KOPT-K1 (cell line): Measurements from ENCODE around the gene TP73.

ENCODE experiments used
- H3K27ac ChIP-seq: fragments of 200-600 bp; sonication (generic); 2 replicates; pipeline ENCODE4 v1.5.1; 2016; ENCODE audit warnings: antibody characterized with exemption, mild to moderate bottlenecking, low read depth, low read length; ENCODE audit not compliant: poor library complexity, severe bottlenecking
- H3K36me3 ChIP-seq: fragments of 200-600 bp; sonication (generic); 2 replicates; pipeline ENCODE4 v1.5.1; 2017; ENCODE audit warnings: antibody characterized with exemption, mild to moderate bottlenecking, low read length, moderate library complexity; ENCODE audit not compliant: insufficient read depth
- H3K9me3 ChIP-seq: fragments of 200-600 bp; sonication (generic); 2 replicates; pipeline ENCODE4 v1.5.1; 2017; ENCODE audit warnings: antibody characterized with exemption, low read length, mild to moderate bottlenecking; ENCODE audit not compliant: insufficient read depth, poor library complexity, severe bottlenecking

TP73 gene

DNA sequence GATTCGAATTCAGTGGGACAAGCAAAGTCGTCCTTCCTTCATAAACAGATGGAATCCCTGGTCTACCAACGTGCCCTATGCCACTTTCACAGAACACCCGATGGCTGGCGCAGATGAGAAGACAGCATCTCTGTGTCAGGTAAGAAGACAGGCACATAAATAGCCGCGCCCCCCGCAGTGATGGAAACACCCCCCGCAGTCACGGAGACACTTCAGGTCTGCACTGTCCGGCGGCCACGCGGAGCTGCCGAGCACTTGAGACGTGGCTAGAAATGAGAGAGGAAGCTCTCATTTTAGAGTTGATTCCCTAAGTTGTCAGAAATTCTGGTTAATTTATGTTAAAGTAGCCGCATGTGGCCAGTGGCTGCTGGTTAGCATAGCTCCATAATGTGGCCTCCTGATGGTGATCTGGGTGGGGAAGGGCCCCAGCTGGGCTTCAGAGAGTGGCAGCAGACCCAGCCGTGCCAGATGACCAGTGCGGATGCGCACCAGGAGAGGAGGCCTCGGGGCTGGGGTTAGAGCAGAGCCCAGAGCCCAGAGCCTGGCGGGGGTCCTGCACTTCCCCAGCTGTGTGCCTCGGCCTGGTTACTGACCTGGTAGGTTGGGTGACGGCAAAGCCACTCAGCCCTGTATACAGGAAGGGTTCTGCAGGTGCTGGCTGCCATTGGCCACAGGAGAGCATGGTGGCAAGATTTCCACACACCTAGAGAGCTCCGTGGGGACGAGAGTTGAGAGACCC lies 24.6 kb upstream of the TP73 start:
- Histone ChIP-seq H3K27ac (no peak overlapping the region), H3K36me3 (peaks cover 54% of the 10 kb centered on the region), H3K9me3 (no peaks in the 10 kb centered on the region)

DNA sequence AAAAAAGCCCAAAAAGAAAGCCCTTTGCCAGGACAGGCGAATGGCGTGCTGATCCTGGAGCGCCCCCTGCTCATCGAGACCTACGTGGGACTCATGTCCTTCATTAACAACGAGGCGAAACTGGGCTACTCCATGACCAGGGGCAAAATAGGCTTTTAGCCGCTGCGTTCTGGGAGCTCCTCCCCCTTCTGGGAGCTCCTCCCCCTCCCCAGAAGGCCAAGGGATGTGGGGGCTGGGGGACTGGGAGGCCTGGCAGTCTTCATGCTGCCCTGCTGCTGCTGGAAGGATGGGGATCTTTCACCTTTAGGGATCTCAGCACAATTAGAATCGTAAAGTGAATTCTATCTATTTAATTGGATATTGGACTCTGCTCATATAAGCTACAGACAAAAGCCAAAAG lies 23.9 kb upstream of the TP73 start:
- Histone ChIP-seq H3K27ac (no peak overlapping the region), H3K9me3 (no peaks in the 10 kb centered on the region), H3K36me3 (peaks cover 61% of the 10 kb centered on the region)

DNA sequence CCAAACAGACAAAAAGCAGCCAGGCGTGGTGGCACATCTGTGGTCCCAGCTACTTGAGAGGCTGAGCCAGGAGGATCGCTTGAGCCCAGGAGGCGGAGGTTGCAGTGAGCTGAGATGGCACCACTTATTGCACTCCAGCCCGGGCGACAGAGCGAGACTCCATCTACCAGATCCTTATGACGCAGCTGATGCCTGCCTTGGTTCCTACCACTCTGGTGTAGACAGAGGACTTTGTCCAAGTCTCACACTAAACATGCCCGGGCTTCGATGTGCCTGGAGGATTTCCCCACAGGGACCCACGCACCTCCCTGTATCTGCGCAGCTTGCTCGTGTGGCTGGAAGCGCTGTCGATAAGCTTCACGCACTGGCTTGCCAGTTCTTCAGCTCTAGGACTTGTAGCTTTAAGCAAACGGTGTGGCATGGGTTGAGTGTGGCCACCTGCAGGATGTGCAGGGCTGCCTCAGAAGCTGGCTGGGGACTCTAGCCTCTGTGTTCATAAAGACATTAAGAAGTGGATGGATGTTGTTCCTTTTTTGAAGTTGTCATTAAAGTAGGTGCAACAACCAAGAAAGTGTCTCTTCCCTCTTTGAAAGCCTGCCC lies 22.7 kb upstream of the TP73 start:
- Histone ChIP-seq H3K27ac (no peak overlapping the region), H3K9me3 (no peaks in the 10 kb centered on the region), H3K36me3 (peaks cover 73% of the 10 kb centered on the region)

DNA sequence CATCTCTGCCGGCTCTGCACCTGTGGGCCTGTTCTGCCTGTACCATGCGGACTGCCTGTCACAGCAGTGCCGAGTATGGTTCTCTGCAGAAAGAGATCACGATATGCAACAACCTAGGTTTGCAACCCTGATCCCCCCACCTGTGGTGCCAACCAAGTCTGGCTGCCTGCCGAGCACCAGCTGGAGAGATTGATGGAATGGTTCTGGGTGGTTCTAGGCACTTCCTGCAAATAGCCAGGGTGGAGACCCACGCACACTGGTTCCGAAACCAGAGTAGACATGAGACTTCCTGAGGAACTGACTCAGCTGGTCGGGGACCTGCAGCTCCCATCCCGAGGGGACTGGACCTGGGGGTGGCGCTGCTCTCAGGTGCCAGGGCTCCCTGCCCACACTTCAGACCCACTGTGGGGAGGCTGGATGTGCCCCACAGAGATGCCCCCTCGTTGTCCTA lies 22.1 kb upstream of the TP73 start:
- H3K36me3 ChIP-seq: peaks cover 79% of the 10 kb centered on the region
- no peaks in the 10 kb centered on the region for H3K9me3 ChIP-seq
- no peak overlapping the region for H3K27ac ChIP-seq

DNA sequence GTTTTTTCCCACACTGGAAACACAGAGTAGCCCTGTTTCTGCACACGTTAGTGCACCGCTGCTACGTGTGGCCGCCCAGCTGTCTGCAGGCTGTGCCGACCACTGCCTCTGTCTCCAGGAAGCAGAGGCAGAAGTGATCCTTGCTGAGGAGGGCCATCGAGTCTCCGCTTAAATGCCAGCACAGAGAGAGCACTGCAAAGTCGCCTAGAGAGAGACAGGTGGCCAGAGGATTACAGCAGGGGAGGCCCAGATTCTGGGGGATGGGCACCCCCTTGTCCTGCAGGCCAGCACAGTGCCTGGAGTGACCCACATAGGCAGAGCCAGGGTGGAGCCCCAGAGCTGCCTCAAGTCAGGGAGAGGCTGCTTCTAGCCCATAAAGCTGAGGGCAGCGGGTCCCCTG lies 21.4 kb upstream of the TP73 start:
- H3K27ac ChIP-seq: no peak overlapping the region
- peaks cover 86% of the 10 kb centered on the region for H3K36me3 ChIP-seq
- H3K9me3 ChIP-seq: no peaks in the 10 kb centered on the region

DNA sequence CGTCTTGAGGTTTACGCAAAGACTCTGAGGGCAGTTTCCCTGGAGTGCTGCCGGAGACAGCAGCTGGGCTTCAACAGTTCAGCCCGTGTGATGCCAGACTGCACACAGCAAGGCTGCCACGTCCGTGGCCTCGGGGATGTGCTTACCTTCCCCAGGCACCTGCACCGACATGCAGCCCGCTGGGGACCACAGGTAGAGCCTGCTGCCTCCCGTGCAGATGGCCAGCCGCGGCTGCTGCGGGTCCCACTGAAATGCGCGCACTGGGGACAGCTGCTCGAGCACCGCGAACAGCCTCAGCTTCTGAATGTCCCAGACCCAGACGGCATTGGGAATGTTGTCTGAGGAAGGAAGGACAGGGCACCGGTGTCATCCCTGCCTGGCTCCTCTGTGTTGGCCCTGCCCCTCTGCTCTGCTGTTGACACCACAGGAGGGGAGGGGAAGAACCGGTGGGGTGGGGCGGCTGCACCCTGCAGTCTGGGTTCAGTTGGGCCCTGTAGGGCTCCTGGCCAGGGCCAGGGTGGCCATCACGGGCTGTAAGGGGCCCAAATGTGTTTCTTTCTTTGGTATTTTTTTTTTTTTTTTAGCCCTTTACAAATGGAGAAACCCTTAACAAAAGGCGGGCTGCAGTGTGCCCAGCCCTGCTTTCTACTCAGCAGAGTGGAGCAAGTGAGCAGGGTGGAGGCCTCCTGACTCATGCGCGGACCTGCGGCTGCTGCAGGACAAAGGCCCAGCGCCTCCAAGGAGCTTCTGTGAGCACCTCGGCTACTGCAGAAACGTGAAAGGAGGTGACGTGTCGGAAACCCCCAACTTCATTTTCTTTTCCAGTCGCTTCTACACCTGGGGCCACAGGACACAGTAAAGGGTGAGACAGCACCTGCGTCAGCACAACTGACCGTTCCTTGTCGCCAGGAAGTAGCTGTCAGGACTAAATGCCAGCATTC lies 20.7 kb upstream of the TP73 start:
- Histone ChIP-seq H3K36me3 (peaks cover 93% of the 10 kb centered on the region), H3K9me3 (no peaks in the 10 kb centered on the region), H3K27ac (no peak overlapping the region)

DNA sequence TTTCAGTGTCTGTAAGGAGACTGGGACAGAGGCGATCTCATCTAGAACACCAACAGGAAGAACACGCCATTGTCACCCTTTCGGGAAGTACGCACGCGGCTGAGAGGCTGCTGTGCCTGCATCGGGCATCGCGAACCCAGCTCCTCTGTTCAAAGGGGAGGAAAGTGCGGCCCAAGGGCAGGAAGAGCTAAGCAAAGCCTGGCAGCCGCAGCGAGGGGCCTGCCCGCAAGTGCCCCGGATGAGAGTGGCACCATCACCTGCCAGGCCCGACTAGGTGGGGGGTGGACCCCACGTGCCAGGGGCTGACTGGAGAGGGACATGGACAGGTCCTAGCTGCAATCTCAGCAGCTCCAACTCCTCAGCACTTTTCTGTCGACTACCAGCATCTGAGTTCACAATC lies 20.0 kb upstream of the TP73 start:
- peaks cover 99% of the 10 kb centered on the region for H3K36me3 ChIP-seq
- H3K9me3 ChIP-seq: no peaks in the 10 kb centered on the region
- no peak overlapping the region for H3K27ac ChIP-seq

DNA sequence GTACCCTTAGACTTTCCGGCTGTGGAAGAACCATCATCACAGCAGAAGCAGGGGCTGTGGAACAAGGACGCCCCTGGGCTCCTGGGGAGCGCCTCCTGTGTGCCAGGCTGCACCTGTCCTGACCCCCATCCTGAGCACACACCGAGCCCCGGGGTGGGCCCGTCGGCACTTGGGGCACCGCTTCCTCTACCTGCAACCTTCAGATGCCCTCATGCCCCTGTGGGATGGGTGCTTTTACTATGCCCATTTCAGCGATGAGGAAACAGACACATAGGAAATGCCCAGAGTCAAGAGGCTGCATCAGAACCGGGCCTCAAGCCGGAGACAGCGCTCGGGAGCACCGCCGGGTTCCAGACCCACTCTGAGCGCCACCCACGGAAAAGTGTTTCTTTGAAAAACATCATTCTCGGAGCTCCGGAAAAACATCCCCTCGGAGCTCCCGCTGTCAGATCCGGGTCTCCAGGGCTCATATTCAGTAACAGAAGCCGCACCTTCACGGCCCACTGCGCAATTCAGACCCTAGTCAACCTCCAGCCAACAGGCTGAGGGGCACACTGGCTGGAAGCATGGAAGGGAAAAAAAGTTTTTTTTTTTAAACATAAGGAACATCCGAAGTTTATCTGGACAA lies 19.5 kb upstream of the TP73 start:
- H3K36me3 ChIP-seq: peaks cover 99% of the 10 kb centered on the region
- H3K9me3 ChIP-seq: no peaks in the 10 kb centered on the region
- no peak overlapping the region for H3K27ac ChIP-seq

DNA sequence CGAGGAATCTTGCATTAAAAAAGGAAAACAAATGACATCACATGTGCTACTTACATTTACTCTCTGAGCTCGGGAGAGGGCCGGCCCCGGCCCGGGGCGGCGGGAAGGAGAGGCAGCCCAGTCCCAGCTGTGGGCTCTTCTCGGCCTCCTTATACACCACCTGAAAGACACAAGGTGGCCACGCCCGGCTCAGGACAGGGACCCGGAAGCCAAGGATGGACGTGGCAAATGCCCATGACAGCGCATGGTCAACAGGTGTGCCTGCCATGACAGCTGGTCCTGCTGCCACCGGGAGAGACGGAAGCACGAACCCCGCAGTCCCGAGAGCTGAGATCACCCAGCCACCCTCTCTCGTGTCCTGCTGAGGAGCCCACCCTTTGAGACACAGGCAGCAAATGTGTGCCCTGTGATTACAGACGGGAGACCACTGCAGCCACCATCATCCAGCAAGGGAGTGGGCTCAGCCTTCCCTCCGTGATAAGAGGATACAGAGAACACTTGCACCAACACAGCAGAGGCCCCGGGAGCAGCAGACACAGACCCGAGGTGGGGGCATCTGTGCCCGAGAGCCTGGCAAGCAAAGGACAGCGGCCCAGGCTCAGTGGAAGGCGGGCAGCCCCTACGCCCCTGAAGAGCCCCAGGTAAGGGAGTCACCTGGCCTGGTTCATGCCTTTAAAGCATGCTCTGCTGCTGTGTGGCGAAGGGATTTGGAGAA lies 18.8 kb upstream of the TP73 start:
- Histone ChIP-seq H3K9me3 (no peaks in the 10 kb centered on the region), H3K27ac (no peak overlapping the region), H3K36me3 (peaks cover 99% of the 10 kb centered on the region)

DNA sequence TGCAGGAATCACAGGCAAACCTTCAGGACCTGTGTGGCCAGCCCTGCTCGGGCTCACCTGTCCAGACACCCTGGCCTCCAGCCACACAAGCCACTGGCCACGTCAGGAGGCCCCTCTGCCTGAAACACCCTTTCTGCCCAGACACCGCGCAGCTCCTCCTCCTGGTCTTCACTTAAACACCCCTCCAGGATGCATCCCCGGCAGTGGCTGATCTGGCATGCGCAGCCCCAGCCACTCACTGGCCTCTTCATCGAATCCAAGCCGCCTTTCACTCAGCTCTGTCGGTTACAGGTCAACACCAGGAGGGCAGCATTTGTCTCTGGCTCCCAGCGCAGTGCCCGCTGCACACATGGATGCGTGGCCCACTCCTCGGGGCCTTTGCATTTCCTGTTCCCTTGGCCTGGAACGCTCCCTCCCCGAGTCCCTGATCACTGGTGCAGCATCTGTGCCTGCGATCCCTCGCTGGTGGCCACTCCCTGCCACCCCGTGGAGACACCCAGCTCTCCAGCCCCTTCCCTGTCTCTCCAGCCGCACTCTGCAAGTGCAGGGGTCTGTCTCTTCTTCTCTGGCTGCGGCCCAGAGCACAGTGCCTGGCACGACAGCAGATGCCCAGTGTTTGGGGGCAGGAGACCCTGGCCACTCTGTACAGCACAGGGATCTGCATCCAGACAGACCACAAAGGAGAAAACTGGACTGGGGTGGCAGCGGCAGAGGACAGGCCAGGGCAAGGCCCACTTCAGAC lies 18.1 kb upstream of the TP73 start:
- Histone ChIP-seq H3K36me3 (peaks cover 99% of the 10 kb centered on the region), H3K9me3 (no peaks in the 10 kb centered on the region)

DNA sequence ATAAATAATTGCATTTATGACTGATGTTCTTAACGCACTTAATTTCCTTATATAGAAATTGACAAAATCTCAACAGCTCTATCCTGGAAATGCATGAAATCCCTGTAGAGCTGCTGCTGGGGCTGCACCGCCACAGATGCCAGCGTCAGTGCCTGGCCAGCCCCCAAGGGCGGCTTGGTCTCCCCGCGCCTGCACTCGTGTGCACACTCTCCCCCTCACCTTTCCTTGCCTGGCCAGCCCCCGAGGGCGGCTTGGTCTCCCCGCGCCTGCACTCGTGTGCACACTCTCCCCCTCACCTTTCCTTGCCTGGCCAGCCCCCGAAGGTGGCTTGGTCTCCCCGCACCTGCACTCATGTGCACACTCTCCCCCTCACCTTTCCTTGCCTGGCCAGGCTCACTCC lies 16.2 kb upstream of the TP73 start:
- no peaks in the 10 kb centered on the region for H3K9me3 ChIP-seq
- no peak overlapping the region for H3K27ac ChIP-seq
- H3K36me3 ChIP-seq: peaks cover 92% of the 10 kb centered on the region

More for the DNA sequence above, 18.1 kb upstream of the TP73 start:
- no peak overlapping the region for H3K27ac ChIP-seq

DNA sequence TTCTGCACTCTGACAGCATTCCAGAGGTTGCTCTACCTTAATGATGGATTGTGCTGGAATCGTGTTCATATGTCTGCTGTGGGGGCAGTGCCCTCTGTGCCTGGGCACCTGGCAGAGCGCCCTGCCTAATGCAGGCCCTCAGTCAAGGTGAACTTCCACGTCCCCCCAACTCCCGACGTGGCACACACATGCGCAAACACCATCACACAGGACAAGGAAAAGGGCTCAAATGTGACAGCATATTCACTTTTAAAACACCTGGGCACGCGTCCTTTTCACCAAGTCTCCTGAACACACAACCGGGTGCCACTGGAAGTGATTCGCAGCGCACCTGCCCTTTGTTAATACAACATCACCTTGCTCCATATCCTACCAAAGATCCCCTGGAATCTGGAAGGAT lies 15.8 kb upstream of the TP73 start:
- no peaks in the 10 kb centered on the region for H3K9me3 ChIP-seq
- H3K36me3 ChIP-seq: peaks cover 91% of the 10 kb centered on the region
- no peak overlapping the region for H3K27ac ChIP-seq

DNA sequence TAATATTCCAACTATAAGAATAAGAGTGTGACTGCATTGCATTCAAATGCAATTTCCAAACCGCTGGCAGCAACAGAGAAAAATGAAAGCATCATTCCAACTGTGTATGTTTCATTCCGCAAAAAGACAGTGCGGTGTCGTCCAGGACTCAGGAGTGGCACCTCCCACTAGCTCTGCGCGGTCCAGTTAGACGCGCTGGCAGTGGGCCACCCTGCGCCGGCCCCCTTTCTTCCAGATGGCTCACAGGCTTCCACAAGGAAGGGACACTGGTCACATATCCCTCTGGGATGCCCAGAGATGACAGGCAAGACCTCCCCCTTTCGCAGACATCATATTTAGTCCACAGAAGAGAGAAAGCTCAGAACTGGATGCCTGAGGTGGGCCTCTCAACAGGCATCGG lies 14.3 kb upstream of the TP73 start:
- Histone ChIP-seq H3K36me3 (peaks cover 82% of the 10 kb centered on the region), H3K9me3 (no peaks in the 10 kb centered on the region), H3K27ac (no peak overlapping the region)

DNA sequence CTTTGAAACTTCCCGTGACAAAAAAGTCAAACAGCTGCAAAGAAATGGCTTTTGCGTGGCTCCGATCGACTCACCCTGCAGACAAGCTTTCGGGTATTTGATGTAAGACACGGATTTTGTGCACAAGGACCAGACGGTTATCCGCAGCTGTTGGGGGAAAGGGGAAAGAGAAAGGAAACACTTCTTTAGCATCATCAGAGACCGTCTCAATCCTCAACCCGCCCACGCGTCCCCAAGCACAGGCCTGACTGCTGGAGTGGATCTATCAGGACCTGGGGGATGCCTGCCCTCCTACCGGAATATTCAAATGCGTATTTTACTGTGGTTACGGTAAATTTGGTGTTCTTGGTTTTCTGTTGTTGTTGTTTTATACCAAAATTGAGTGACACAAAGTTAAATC lies 13.6 kb upstream of the TP73 start:
- Histone ChIP-seq H3K36me3 (peaks cover 75% of the 10 kb centered on the region), H3K9me3 (no peaks in the 10 kb centered on the region), H3K27ac (no peak overlapping the region)
